Lung microvascular endothelial cell (primary cell): ENCODE measurements around the gene IZUMO4. TPM values are rescaled to one million over a fixed set of nuclear protein-coding genes. Genes with fewer than 3 reads are reported as not detected.

Experiments used
- DNase-seq, 2 donors: peaks; one replicate each; pipeline versions ENCODE4 v3.0.0 to v3.0.0-alpha.2; 2010; ENCODE audit warnings: low read depth in 2 of 2
- total RNA-seq: library from RNA; depleted of rRNA; stranded (reverse); fragments of >200 nt; gene quantifications from 2 replicates; pipeline ENCODE4 v1.2.1, GENCODE V29; 2014

Gene IZUMO4
- total RNA-seq, 1 donor from 2014 or later = 0.60 TPM

GRCh38 chr19:2103045-2103707 lies 6.5 kb downstream of the IZUMO4 start:
- no peak for DNase-seq

GRCh38 chr19:2108251-2109016 lies 11.7 kb downstream of the IZUMO4 start:
- no peak for DNase-seq

GRCh38 chr19:2109046-2109864 lies 12.5 kb downstream of the IZUMO4 start:
- no peak for DNase-seq

- no peak for DNase-seq
These were observed 14.1 kb downstream of the IZUMO4 start for GRCh38 chr19:2110822-2111221.

- no peak for DNase-seq
These were observed 14.7 kb downstream of the IZUMO4 start for GRCh38 chr19:2111425-2111824.

- no peak for DNase-seq
These were observed 15.2 kb downstream of the IZUMO4 start for GRCh38 chr19:2111886-2112285.

GRCh38 chr19:2112516-2113320 lies 16.0 kb downstream of the IZUMO4 start:
- DNase-seq = no peak

- DNase-seq = peak in 1 of 2 donors; percentile 70
These were observed 16.9 kb downstream of the IZUMO4 start for GRCh38 chr19:2113439-2114211.

- no peak for DNase-seq
These were observed 17.5 kb downstream of the IZUMO4 start for GRCh38 chr19:2114218-2114617.

GRCh38 chr19:2114821-2115220 lies 18.1 kb downstream of the IZUMO4 start:
- DNase-seq = no peak

- DNase-seq = no peak
These were observed 18.6 kb downstream of the IZUMO4 start for GRCh38 chr19:2115324-2115723.

- DNase-seq = no peak
These were observed 19.3 kb downstream of the IZUMO4 start for GRCh38 chr19:2115911-2116426.

- no peak for DNase-seq
These were observed 19.8 kb downstream of the IZUMO4 start for GRCh38 chr19:2116507-2116906.

GRCh38 chr19:2117215-2117960 lies 20.7 kb downstream of the IZUMO4 start:
- no peak for DNase-seq

GRCh38 chr19:2118438-2118837 lies 21.7 kb downstream of the IZUMO4 start:
- no peak for DNase-seq

GRCh38 chr19:2119921-2120785 lies 23.4 kb downstream of the IZUMO4 start:
- DNase-seq = no peak

- DNase-seq = no peak
These were observed 24.1 kb downstream of the IZUMO4 start for GRCh38 chr19:2120821-2121220.

- no peak for DNase-seq
These were observed 24.8 kb downstream of the IZUMO4 start for GRCh38 chr19:2121416-2122051.
